ENCODE measurements around the gene DIDO1.
A peak's percentile ranks its signal among the peaks of the same experiment; 100 is the strongest.

DNA sequence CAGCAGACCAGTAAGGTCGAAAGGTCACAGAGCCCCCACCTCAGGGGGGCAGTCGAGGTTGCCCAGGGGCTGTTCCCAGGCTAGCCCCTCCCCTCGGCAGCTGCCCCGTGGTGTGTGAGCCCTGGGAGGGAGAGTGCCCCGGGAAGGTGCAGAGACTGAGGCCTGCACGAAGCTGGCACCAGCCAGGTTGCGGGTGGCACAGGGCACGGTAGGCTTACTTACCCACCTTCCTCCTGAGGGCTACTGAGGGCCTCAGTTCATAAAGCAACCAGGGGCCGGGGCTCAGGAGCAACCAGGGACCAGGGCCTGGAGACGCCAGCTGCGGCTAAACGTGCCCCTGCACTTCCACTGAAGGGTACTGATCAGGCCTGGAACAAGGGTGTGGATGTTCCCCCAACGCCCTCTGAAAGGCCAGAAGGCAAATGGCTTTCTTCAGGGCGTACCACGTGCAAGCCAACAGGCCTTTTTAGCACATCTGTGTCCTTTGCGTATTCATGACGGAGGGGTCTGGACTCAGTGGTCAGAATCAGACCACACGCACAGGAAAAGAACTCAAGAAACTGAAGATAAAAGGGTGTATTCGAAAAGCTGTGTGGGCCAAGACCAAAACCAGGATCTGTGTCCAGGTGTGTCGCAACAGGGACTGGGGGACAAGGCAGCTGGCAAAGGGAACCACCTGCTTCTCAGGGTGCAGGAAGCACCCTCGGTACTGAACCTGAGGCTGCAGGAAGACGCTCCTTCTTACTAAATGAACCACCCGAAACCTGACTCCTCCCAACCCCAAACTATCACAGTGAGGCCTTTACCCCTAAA lies 40.2 kb downstream of the DIDO1 start:
- TF ChIP-seq POLR2AphosphoS5 (IDR thresholded peaks at IDR 0.05) (peak in 1 of 3 donors; percentile 29), EP300 (IDR thresholded peaks at IDR 0.05; ENCODE audit: low read depth) (no peak)
- TF ChIP-seq, protein P1, sequence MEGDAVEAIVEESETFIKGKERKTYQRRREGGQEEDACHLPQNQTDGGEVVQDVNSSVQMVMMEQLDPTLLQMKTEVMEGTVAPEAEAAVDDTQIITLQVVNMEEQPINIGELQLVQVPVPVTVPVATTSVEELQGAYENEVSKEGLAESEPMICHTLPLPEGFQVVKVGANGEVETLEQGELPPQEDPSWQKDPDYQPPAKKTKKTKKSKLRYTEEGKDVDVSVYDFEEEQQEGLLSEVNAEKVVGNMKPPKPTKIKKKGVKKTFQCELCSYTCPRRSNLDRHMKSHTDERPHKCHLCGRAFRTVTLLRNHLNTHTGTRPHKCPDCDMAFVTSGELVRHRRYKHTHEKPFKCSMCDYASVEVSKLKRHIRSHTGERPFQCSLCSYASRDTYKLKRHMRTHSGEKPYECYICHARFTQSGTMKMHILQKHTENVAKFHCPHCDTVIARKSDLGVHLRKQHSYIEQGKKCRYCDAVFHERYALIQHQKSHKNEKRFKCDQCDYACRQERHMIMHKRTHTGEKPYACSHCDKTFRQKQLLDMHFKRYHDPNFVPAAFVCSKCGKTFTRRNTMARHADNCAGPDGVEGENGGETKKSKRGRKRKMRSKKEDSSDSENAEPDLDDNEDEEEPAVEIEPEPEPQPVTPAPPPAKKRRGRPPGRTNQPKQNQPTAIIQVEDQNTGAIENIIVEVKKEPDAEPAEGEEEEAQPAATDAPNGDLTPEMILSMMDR (IDR thresholded peaks at IDR 0.05) = no peak
